HG02981 (cell line): ENCODE data around the gene CDKN1A.

Source experiments
- ATAC-seq: cut with Tn5 transposase; IDR thresholded peaks from one replicate; pipeline ENCODE4 v1.9.1; 2021; ENCODE audit warnings: mild to moderate bottlenecking, moderate library complexity; ENCODE audit not compliant: unreplicated experiment

The CDKN1A gene

DNA sequence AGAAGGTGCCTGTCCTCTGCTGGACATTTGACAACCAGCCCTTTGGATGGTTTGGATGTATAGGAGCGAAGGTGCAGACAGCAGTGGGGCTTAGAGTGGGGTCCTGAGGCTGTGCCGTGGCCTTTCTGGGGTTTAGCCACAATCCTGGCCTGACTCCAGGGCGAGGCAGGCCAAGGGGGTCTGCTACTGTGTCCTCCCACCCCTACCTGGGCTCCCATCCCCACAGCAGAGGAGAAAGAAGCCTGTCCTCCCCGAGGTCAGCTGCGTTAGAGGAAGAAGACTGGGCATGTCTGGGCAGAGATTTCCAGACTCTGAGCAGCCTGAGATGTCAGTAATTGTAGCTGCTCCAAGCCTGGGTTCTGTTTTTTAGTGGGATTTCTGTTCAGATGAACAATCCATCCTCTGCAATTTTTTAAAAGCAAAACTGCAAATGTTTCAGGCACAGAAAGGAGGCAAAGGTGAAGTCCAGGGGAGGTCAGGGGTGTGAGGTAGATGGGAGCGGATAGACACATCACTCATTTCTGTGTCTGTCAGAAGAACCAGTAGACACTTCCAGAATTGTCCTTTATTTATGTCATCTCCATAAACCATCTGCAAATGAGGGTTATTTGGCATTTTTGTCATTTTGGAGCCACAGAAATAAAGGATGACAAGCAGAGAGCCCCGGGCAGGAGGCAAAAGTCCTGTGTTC, 1.3 kb upstream of the CDKN1A start:
- ATAC-seq = no peak

DNA sequence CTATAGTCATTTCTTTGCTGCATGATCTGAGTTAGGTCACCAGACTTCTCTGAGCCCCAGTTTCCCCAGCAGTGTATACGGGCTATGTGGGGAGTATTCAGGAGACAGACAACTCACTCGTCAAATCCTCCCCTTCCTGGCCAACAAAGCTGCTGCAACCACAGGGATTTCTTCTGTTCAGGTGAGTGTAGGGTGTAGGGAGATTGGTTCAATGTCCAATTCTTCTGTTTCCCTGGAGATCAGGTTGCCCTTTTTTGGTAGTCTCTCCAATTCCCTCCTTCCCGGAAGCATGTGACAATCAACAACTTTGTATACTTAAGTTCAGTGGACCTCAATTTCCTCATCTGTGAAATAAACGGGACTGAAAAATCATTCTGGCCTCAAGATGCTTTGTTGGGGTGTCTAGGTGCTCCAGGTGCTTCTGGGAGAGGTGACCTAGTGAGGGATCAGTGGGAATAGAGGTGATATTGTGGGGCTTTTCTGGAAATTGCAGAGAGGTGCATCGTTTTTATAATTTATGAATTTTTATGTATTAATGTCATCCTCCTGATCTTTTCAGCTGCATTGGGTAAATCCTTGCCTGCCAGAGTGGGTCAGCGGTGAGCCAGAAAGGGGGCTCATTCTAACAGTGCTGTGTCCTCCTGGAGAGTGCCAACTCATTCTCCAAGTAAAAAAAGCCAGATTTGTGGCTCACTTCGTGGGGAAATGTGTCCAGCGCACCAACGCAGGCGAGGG, 594 bp upstream of the CDKN1A start:
- ATAC-seq = no peak

DNA sequence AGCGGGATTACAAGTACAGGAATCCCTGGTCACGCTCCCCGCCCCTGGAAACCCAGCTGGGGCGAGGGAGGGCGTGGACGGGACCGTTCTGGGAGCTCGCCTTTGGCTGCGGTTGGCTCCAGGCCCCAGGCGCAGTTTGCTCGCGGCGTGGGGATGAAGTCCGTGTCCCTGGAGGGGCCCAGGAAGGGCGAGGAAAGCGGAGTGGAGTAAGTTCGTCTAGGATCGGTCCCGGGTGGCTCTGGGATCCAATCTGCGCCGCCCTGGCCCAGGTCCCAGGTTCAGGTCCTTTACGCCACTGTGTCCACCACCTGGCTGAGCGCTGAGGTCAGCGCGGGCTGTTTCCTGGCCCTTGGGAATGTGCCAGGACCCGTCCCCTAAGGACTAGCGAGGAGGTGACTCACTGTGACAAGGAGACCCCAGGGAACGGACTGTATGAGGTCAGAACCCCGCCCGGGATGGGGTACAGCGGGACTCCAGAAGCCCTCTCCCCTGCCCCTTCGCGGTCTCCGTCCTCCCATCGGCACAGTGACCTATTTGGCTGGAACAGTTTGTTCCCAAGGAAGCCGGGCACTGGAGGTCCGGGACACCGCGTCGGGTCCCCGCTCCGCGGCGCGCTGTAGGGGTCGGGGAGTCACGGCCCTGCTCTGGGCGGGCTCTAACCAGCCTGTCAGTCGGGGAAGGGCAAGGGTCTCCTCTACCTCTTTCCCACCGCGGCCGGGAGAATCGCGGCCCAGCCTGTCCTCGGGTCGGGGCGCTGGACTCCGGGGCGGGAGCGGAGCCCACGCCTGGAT, 724 bp downstream of the CDKN1A start:
- ATAC-seq = no peak

DNA sequence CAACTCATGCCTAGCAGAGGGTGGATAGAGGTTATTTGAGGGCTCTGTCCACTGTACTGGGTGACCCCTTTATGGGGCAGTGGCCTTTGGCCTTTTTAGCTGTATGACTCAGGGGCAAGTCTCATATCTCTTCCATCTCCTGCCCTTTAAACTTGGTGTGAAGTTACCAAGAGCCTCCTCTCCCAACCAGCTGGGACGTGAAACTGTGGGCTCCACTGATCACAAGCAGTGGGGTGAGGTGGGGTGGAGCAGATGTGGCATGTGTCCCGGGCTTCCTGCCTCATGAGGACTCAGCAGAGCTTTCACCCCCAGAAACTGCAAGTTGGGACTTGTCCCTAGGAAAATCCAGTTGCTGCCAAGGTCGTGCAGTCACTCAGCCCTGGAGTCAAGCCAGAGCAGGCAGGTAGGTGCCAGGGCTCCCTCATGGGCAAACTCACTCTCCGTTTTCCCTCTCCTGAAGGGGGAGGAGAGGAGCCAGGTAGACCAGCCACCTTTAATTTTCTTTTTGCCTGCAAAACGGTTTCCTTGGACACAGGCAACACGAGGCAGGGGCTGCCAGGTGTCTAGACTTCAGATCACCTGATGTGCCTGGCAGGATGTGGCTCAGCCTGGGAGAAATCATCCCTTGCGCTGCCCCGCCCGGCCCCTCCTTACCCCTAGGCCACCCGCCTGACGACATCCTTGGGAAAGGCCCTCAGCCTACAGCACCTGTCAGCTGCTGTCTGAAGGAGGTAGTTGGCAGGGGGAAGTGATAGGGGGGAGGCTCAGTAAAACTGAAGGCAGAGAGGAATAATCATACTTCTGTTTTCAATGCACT, 4.0 kb downstream of the CDKN1A start:
- ATAC-seq = peak; percentile 35

DNA sequence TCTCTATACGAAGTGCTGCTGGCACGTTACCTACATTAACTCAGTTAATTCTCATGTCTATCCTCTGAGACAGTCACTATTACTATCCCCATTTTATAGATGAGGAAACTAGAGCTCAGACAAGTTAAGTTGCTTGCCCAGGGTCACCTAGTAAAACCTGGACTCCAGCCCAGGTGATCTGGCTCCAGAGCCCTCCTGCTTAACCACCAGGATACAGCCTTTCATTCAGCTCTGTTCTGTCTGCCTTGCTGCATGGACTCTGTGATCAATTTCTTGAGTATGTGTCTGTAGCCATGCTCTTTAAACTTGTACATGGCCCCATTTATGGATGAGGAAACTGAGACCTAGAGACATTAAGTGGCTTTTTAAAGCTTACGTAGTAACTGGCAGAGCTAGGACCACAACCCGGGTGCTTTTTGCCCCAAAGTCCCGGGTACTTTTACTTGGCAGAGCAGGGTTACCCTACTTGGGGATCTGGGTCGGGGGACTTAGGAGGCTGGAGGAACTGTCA, 4.7 kb downstream of the CDKN1A start:
- ATAC-seq = no peak

DNA sequence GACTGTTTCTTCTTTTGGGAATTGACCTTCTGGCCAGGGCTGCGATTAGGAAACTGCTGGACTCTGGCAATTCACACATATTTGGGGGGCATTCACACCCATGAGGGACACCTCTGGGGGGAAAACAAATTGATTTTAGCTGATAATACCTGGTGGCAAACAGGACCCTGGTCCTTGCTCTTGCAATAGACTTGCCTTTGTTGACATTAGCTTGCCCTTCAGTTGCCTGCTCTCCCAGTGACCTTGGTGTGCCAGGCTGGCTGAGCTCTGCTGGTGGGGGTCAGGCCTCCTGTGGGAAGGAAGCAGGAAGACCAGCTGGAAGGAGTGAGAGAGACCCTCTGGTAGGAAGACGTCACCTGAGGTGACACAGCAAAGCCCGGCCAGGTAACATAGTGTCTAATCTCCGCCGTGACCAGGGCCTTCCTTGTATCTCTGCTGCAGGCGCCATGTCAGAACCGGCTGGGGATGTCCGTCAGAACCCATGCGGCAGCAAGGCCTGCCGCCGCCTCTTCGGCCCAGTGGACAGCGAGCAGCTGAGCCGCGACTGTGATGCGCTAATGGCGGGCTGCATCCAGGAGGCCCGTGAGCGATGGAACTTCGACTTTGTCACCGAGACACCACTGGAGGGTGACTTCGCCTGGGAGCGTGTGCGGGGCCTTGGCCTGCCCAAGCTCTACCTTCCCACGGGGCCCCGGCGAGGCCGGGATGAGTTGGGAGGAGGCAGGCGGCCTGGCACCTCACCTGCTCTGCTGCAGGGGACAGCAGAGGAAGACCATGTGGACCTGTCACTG, 5.3 kb downstream of the CDKN1A start:
- no peak for ATAC-seq

DNA sequence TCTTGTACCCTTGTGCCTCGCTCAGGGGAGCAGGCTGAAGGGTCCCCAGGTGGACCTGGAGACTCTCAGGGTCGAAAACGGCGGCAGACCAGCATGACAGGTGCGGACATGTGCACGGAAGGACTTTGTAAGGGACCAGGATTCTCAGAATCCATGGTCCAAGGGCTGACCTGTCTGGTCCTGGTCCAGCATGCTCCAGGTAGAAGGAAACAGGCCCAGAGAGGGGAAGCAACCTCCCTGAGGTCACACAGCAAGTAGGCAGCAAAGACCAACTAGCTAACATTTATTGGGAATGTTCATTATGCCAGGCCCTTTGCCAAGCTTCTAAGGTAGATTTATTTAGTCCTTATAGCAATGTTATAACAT, 5.9 kb downstream of the CDKN1A start:
- ATAC-seq = no peak

DNA sequence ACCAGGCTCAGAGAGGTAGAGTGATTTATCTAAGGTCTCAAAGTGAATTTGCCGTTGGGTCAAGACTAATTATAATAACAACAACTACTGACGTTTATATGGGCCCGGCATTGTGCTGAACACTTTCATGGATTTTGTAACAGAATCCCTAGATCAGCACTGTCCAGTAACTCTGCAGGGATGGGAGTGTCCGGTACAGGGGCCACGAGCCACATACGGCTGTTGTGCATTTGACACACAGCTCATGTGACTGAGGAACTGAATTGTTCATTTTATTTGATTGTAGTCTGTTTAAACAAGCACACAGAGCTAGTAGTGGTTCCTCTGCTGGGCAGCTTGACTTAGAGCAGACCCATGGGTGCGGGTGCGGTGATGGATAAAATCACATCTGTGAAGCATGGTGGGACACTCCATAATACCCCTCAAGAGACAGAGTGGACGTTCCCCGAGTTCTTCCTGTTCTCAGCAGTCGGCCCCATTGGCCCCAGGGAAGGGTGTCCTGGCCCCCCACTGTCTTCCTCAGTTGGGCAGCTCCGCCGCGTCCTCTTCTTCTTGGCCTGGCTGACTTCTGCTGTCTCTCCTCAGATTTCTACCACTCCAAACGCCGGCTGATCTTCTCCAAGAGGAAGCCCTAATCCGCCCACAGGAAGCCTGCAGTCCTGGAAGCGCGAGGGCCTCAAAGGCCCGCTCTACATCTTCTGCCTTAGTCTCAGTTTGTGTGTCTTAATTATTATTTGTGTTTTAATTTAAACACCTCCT, 6.8 kb downstream of the CDKN1A start:
- no peak for ATAC-seq

DNA sequence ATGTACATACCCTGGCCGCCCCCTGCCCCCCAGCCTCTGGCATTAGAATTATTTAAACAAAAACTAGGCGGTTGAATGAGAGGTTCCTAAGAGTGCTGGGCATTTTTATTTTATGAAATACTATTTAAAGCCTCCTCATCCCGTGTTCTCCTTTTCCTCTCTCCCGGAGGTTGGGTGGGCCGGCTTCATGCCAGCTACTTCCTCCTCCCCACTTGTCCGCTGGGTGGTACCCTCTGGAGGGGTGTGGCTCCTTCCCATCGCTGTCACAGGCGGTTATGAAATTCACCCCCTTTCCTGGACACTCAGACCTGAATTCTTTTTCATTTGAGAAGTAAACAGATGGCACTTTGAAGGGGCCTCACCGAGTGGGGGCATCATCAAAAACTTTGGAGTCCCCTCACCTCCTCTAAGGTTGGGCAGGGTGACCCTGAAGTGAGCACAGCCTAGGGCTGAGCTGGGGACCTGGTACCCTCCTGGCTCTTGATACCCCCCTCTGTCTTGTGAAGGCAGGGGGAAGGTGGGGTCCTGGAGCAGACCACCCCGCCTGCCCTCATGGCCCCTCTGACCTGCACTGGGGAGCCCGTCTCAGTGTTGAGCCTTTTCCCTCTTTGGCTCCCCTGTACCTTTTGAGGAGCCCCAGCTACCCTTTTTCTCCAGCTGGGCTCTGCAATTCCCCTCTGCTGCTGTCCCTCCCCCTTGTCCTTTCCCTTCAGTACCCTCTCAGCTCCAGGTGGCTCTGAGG, 7.6 kb downstream of the CDKN1A start:
- ATAC-seq = no peak

DNA sequence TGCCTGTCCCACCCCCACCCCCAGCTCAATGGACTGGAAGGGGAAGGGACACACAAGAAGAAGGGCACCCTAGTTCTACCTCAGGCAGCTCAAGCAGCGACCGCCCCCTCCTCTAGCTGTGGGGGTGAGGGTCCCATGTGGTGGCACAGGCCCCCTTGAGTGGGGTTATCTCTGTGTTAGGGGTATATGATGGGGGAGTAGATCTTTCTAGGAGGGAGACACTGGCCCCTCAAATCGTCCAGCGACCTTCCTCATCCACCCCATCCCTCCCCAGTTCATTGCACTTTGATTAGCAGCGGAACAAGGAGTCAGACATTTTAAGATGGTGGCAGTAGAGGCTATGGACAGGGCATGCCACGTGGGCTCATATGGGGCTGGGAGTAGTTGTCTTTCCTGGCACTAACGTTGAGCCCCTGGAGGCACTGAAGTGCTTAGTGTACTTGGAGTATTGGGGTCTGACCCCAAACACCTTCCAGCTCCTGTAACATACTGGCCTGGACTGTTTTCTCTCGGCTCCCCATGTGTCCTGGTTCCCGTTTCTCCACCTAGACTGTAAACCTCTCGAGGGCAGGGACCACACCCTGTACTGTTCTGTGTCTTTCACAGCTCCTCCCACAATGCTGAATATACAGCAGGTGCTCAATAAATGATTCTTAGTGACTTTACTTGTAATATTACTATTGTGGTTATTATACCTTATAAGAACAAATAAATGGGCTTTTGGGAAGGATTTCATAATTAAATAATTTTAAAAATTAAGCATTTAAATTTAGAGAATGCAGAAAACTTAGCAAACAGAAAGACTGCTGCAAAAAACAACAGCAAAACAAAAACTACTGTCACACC, 8.4 kb downstream of the CDKN1A start:
- no peak for ATAC-seq

DNA sequence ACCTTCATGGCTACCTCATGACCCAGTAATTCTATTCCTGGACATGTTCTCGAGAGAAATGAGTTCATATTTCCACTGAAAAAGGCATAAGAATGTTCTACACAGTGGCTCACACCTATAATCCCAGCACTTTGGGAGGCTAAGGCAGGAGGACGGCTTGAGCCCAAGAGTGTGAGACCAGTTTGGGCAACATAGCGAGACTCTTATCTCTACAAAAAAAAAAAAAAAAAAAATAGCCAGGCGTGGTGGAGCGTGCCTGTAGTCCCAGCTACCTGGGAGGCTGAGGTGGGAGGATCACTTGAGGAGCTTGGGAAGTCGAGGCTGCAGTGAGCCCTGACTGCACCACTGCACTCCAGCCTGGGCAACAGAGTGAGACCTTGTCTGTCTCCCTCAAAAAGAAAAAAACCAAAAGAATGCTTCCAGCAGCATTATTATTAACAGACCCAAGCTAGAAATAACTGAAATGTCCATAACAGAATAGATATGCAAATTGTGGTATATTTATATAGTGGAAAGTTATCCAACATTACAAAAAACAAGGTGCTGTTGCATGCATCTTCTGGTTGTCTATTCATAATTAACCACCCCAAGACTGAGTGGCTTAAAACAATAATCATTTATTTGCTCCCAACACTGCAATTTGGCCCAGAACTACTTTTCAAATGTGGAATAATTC, 9.7 kb downstream of the CDKN1A start:
- no peak for ATAC-seq

DNA sequence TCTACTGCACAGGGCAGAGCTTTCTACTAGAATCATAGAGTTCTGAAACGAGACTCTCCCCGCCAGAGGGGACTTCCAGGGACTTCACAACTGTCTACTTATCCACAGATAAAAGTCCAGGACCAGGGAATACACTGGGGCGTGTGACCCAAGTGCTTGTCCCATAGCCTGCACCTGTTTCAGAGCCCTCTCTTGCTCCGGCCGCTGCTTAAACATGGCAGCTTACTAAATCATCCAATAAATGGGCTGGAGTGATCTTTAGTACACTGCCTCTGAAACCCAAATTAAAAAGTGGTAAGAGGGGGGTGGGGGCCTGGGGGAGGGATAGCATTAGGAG, 10.2 kb downstream of the CDKN1A start:
- no peak for ATAC-seq

DNA sequence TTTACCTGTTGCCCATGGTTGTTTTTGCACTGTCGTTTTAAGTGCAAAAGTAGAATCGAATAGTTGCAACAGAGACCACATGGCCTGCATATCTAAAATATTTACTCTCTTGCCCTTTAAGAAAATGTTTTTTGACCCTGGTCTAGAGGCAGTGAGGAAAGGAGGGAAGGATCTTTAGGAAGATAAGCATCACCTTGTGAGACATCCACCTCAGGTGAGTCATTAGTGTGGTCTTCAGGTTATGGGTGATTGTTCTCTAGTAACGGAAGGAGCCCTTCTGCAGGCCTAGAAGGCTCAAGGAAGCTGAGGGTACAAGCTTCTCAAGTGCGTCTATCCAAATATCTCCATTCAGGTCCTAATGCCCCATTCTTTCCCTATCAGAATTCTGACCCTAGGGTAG, 12.5 kb downstream of the CDKN1A start:
- ATAC-seq = no peak

DNA sequence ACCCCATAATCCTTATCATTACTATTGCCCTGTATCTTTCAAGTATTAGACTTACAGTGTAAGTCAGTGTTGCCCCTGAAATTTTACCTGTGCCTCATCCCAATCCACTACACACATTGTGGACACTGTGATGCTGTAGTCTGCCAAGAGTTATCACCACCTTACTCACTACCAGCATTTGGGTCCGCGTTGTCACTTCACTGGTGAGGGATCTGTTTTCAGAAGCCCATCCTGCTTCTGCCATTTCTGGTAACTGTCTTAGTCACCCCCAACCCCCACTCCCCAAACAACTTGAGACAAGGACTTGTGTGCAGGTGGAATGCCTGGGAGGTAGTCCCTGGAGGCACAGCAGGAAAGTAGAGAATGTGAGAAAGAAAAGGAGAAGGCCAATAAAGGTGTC, 13.1 kb downstream of the CDKN1A start:
- ATAC-seq = no peak

DNA sequence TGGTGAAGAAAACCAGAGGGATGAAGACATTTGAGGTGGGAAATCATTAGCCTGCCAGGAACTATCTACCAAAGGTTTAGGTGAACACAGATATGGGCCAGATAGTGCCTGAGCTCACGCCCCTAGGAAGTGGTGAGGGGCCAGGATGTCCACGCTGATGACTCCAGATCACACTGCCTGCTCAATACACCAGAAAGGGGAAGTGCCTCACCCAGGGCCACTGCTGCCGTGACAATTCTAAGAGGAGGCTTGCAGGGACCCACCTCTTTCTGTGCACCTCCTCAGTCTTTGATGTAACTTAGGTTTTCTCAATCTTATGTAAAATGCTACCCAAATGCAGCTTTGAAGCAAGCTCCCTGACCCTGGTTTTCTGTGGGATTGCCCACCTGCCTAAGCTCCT, 13.7 kb downstream of the CDKN1A start:
- peak; percentile 62 for ATAC-seq

DNA sequence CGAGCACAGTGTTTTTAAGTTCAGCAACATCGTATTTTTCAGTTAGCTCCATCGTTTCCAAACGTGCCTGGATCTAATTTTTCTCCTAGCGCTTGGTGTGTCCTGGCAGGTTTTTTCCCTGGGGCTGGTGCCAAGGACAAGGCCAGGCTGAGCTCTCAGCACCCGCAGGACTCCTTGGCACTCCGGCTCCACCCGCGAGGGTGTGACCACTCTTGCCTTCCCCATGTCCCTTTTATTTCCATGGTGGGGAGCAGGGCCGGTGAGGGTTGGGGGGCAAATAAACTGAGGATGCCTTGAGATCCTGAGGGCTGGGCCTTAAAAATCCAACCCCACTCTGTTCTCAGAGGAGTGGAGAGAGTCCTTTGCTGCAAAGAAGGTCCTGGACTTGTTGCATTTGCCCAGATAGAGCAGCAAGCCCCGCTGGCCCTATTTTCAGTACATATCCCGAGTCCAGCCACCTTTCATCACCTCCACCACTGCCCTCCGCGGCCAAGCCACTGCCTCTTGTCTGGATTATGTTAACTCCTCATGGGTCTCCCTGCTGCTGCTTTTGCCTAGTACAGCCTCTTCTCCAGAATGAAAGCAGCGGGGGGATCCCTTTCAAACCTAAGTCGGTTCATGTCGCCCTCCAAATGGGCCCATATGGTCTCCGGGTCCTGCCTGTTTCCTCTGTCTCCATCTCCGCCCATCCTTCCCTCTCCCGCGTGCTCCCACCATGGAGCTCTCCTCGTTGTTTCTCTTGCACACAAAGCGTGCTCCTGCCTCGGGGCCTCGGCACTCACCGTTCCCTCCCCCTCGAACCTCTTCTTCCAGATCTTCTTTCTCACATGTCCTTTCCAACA, 14.6 kb downstream of the CDKN1A start:
- ATAC-seq = no peak
